Gastrocnemius medialis (tissue), 4 donors: ENCODE data around the gene TMEM214.

ENCODE experiments used
- CTCF ChIP-seq, 5 experiments: fragments of 450-650 bp in 3 of 5; fragments of 200-600 bp in 2 of 5; sonication (generic) in 2 of 5; IDR thresholded peaks in 4 of 5; conservative IDR thresholded peaks in 1 of 5; 1 replicate in 4 of 5; 2 replicates in 1 of 5; pipeline ENCODE4 v1.5.1; 2016 to 2019; ENCODE audit warnings: antibody characterized with exemption in 5 of 5, mild to moderate bottlenecking in 3 of 5, moderate library complexity in 3 of 5
- POLR2A ChIP-seq, 2 donors: fragments of 450-650 bp; IDR thresholded peaks; one replicate each; pipeline ENCODE4 v1.6.1; 2017; ENCODE audit warnings: antibody characterized with exemption in 2 of 2, mild to moderate bottlenecking in 2 of 2, moderate library complexity in 2 of 2

- TF ChIP-seq CTCF (IDR thresholded peaks at IDR 0.05 in 4 of 5, conservative IDR thresholded peaks at IDR 0.05 in 1 of 5): peak in 1 of 5 experiments; percentile 8
- TF ChIP-seq POLR2A (IDR thresholded peaks at IDR 0.05): no peak
Observed at GRCh38 chr2:27085062-27085672, 52.4 kb downstream of the TMEM214 start.
